HG03460 (cell line): ENCODE data around the gene LRRC31.
A peak's percentile ranks its signal among the peaks of the same experiment; 100 is the strongest.

Experiments used
- ATAC-seq: cut with Tn5 transposase; IDR thresholded peaks from one replicate; pipeline ENCODE4 v1.9.1; 2021; ENCODE audit not compliant: unreplicated experiment

Gene LRRC31

GRCh38 chr3:169813757-169814517 lies 55.8 kb downstream of the LRRC31 start:
- peak; percentile 81 for ATAC-seq

- ATAC-seq: no peak
Observed at GRCh38 chr3:169813278-169813677, 56.5 kb downstream of the LRRC31 start.

- ATAC-seq: peak; percentile 70
Observed at GRCh38 chr3:169812332-169813235, 57.2 kb downstream of the LRRC31 start, which contains the start of the genes LRRC34 and LRRIQ4. TSS of gene LRRC34 (minus strand) at chr3:169812904. CDS start at chr3:169812548, 356 bp downstream. TSS of gene LRRIQ4 (plus strand) at chr3:169812870. CDS start at chr3:169821922, 9,052 bp downstream.

GRCh38 chr3:169811631-169812331 lies 58.0 kb downstream of the LRRC31 start:
- peak; percentile 18 for ATAC-seq

- ATAC-seq: no peak
Observed at GRCh38 chr3:169809230-169809795, 60.4 kb downstream of the LRRC31 start.

GRCh38 chr3:169804681-169805080 lies 65.1 kb downstream of the LRRC31 start:
- ATAC-seq: no peak

GRCh38 chr3:169792359-169792758 lies 77.4 kb downstream of the LRRC31 start:
- no peak for ATAC-seq

GRCh38 chr3:169790687-169791429 lies 78.9 kb downstream of the LRRC31 start:
- no peak for ATAC-seq

- no peak for ATAC-seq
Observed at GRCh38 chr3:169790219-169790618, 79.5 kb downstream of the LRRC31 start.
